PC-9 (cell line): ENCODE data around the gene TBL1XR1. TPM values are rescaled to one million over a fixed set of nuclear protein-coding genes. Genes with fewer than 3 reads are reported as not detected.

Experiments
- BruUV-seq: library from RNA; stranded (reverse); fragments of 400-500 nt; replicated peaks from 2 replicates; lab custom pipeline; 2021; lab: Mats Ljungman, UMichigan
- CTCF ChIA-PET: fragments of 300-600 bp; sonication (Branson Sonifier 250); formaldehyde crosslinking; loops from one replicate; lab custom pipeline; 2022; ENCODE audit warnings: antibody characterized with exemption; lab: Charles Lee
- POLR2A ChIA-PET: fragments of 300-600 bp; sonication (Branson Sonifier 250); formaldehyde crosslinking; loops from one replicate; lab custom pipeline; 2022; ENCODE audit warnings: antibody characterized with exemption; ENCODE audit not compliant: unreplicated experiment; lab: Charles Lee
- DNase-seq, 2 experiments: peaks; one replicate each; pipeline versions ENCODE4 v3.0.0 to v3.0.0-alpha.2; 2015 to 2022; ENCODE audit warnings: mixed read lengths in 1 of 2
- H2AFZ ChIP-seq: fragments of 200-600 bp; sonication (generic); 2 replicates; pipeline ENCODE4 v1.8.1; 2017; ENCODE audit warnings: antibody characterized with exemption
- H3F3A ChIP-seq: fragments of 200-600 bp; sonication (generic); 2 replicates; pipeline ENCODE4 v1.8.1; 2017; ENCODE audit warnings: antibody characterized with exemption, mild to moderate bottlenecking, low read depth; ENCODE audit not compliant: insufficient read depth
- H3K27ac ChIP-seq: fragments of 200-600 bp; sonication (generic); 2 replicates; pipeline ENCODE4 v1.6.1; 2016; ENCODE audit warnings: mixed run types
- H3K27me3 ChIP-seq: fragments of 200-600 bp; sonication (generic); 2 replicates; pipeline ENCODE4 v1.6.1; 2016; ENCODE audit warnings: low read depth, mixed run types; ENCODE audit not compliant: insufficient read depth
- H3K36me3 ChIP-seq: fragments of 200-600 bp; sonication (generic); 2 replicates; pipeline ENCODE4 v1.6.1; 2016; ENCODE audit warnings: low read depth, mixed run types
- H3K4me1 ChIP-seq: fragments of 200-600 bp; sonication (generic); replicated peaks from 2 replicates; pipeline ENCODE4 v1.6.1; 2016; ENCODE audit warnings: mixed run types; ENCODE audit not compliant: insufficient read depth
- H3K4me2 ChIP-seq: fragments of 200-600 bp; sonication (generic); 2 replicates; pipeline ENCODE4 v1.6.1; 2017; ENCODE audit warnings: mixed run types
- H3K4me3 ChIP-seq: fragments of 200-600 bp; sonication (generic); 2 replicates; pipeline ENCODE4 v1.6.1; 2016; ENCODE audit warnings: mixed run types
- H3K79me2 ChIP-seq: fragments of 200-600 bp; sonication (generic); 2 replicates; pipeline ENCODE4 v1.6.1; 2017; ENCODE audit warnings: low read depth, mixed run types
- H3K9me2 ChIP-seq: fragments of 200-600 bp; sonication (generic); 2 replicates; pipeline ENCODE4 v1.8.1; 2017; ENCODE audit warnings: mild to moderate bottlenecking; ENCODE audit not compliant: insufficient read depth
- H3K9me3 ChIP-seq: fragments of 200-600 bp; sonication (generic); 2 replicates; pipeline ENCODE4 v1.8.1; 2016; ENCODE audit warnings: low read depth; ENCODE audit not compliant: insufficient read depth
- H4K20me1 ChIP-seq: fragments of 200-600 bp; sonication (generic); 2 replicates; pipeline ENCODE4 v1.8.1; 2017; ENCODE audit not compliant: insufficient read depth
- CTCF ChIP-seq: fragments of 200-600 bp; sonication (generic); conservative IDR thresholded peaks from 2 replicates; pipeline ENCODE4 v1.6.1; 2017; ENCODE audit warnings: mixed run types, antibody characterized with exemption, mild to moderate bottlenecking, moderate library complexity
- EZH2 ChIP-seq: fragments of 200-600 bp; sonication (generic); IDR thresholded peaks from 2 replicates; pipeline ENCODE4 v1.8.0; 2017; ENCODE audit warnings: antibody characterized with exemption, low read depth
- intact Hi-C: fragments of 100-400 bp; cut with micrococcal nuclease; formaldehyde crosslinking; loops from one replicate; pipeline ENCODE4 v1.10.0; 2022; ENCODE audit not compliant: unreplicated experiment
- total RNA-seq: library from RNA; stranded (reverse); gene quantifications from 2 replicates; pipeline ENCODE4 v1.2.3, GENCODE V29; 2021

The TBL1XR1 gene
- total RNA-seq, 1 experiment from 2014 or later, result 243 TPM

GRCh38 chr3:177056927-177057326 lies 140.4 kb downstream of the TBL1XR1 start:
- TF ChIP-seq EZH2 (no peak), CTCF (no peak)
- no peaks in the 10 kb centered on the region for H3K9me2 ChIP-seq
- no peak overlapping the region for H3K4me2 ChIP-seq
- H3K79me2 ChIP-seq, result peaks cover 82% of the 10 kb centered on the region
- BruUV-seq, result no TSS peak
- no peak overlapping the region for H2AFZ ChIP-seq
- peaks cover 60% of the 10 kb centered on the region for H3K36me3 ChIP-seq
- H3K9me3 ChIP-seq, result no peaks in the 10 kb centered on the region
- POLR2A ChIA-PET, result no interaction called here
- no peak overlapping the region; the same call in 1 of the 2 replicates for H3K27ac ChIP-seq
- intact Hi-C loops, result loop anchor here (10.0 kb wide), 1 partner anchor 758 kb away; no protein-coding TSS in a partner anchor
- no peak for DNase-seq
- peaks cover 55% of the 10 kb centered on the region for H3F3A ChIP-seq
- H4K20me1 ChIP-seq, result no peaks in the 10 kb centered on the region
- CTCF ChIA-PET, result no interaction called here
- no peaks in the 10 kb centered on the region for H3K27me3 ChIP-seq
- 0 out of 2 replicates have a peak, but pooled peaks cover 5% of the 10 kb centered on the region for H3K4me1 ChIP-seq
- no peak overlapping the region for H3K4me3 ChIP-seq

GRCh38 chr3:177055605-177056571 lies 141.4 kb downstream of the TBL1XR1 start:
- H3K79me2 ChIP-seq, result peaks cover 81% of the 10 kb centered on the region
- no peak overlapping the region for H3K4me2 ChIP-seq
- TF ChIP-seq CTCF, result no peak
- TF ChIP-seq EZH2, result no peak
- H2AFZ ChIP-seq, result no peak overlapping the region
- no peaks in the 10 kb centered on the region for H3K9me3 ChIP-seq
- no TSS peak for BruUV-seq
- no peak overlapping the region for H3K4me3 ChIP-seq
- H4K20me1 ChIP-seq, result no peaks in the 10 kb centered on the region
- POLR2A ChIA-PET, result no interaction called here
- CTCF ChIA-PET, result interaction anchor here (0.6 kb wide), 1 partner anchor 1221 kb away, joined by 14 read pairs; no protein-coding TSS in a partner anchor
- H3K9me2 ChIP-seq, result no peaks in the 10 kb centered on the region
- DNase-seq, result no peak
- H3F3A ChIP-seq, result peaks cover 61% of the 10 kb centered on the region
- no peak overlapping the region for H3K27ac ChIP-seq
- H3K4me1 ChIP-seq, result peaks cover 14% of the 10 kb centered on the region
- intact Hi-C loops, result loop anchor here (10.0 kb wide), 1 partner anchor 759 kb away; no protein-coding TSS in a partner anchor
- peaks cover 56% of the 10 kb centered on the region for H3K36me3 ChIP-seq
- no peaks in the 10 kb centered on the region for H3K27me3 ChIP-seq

- no peaks in the 10 kb centered on the region for H3K9me2 ChIP-seq
- peak overlapping the region; percentile 7; the same call in 1 of the 2 replicates for H3K27ac ChIP-seq
- H3K36me3 ChIP-seq, result peaks cover 57% of the 10 kb centered on the region
- peaks cover 63% of the 10 kb centered on the region for H3F3A ChIP-seq
- no TSS peak for BruUV-seq
- no peaks in the 10 kb centered on the region for H3K9me3 ChIP-seq
- H3K79me2 ChIP-seq, result peaks cover 81% of the 10 kb centered on the region
- TF ChIP-seq CTCF (no peak), EZH2 (no peak)
- H2AFZ ChIP-seq, result no peak overlapping the region
- H3K4me2 ChIP-seq, result no peak overlapping the region
- no peak overlapping the region for H3K4me3 ChIP-seq
- intact Hi-C loops, result loop anchor here (5.0 to 10.0 kb wide), 3 partner anchors 324 to 762 kb away; no protein-coding TSS in a partner anchor
- POLR2A ChIA-PET, result no interaction called here
- no peaks in the 10 kb centered on the region for H4K20me1 ChIP-seq
- DNase-seq, result no peak
- CTCF ChIA-PET, result no interaction called here
- no peaks in the 10 kb centered on the region for H3K27me3 ChIP-seq
- H3K4me1 ChIP-seq, result peaks cover 15% of the 10 kb centered on the region
Observed at GRCh38 chr3:177053107-177053506, 144.2 kb downstream of the TBL1XR1 start.
